Stimulated activated memory B cell treated with anti-CD40 and anti-IgM and Interleukin-4, amounts not matched to agents 10 μg/mL and 1 μg/mL and 100 μg/mL, for 72 hours (primary cell): ENCODE data around the gene THOP1.

Experiments
- ATAC-seq: fragments of 150-1000 bp; cut with Tn5 transposase; 2 replicates; pipeline ENCODE4 v1.10.0; 2021
- H3K27ac Mint-ChIP-seq: one replicate; pipeline ENCODE4 v1.8.0; 2022; ENCODE audit warnings: mild to moderate bottlenecking, mixed read lengths
- H3K27me3 Mint-ChIP-seq: one replicate; pipeline ENCODE4 v1.8.0; 2022; ENCODE audit warnings: mixed read lengths
- H3K36me3 Mint-ChIP-seq: one replicate; pipeline ENCODE4 v1.8.0; 2022; ENCODE audit warnings: mixed read lengths
- H3K4me1 Mint-ChIP-seq: one replicate; pipeline ENCODE4 v1.8.0; 2022; ENCODE audit warnings: mixed read lengths
- H3K4me3 Mint-ChIP-seq: one replicate; pipeline ENCODE4 v1.8.0; 2022; ENCODE audit warnings: mild to moderate bottlenecking, moderate library complexity, mixed read lengths
- H3K9me3 Mint-ChIP-seq: one replicate; pipeline ENCODE4 v1.8.0; 2022; ENCODE audit warnings: mixed read lengths

The THOP1 gene

DNA sequence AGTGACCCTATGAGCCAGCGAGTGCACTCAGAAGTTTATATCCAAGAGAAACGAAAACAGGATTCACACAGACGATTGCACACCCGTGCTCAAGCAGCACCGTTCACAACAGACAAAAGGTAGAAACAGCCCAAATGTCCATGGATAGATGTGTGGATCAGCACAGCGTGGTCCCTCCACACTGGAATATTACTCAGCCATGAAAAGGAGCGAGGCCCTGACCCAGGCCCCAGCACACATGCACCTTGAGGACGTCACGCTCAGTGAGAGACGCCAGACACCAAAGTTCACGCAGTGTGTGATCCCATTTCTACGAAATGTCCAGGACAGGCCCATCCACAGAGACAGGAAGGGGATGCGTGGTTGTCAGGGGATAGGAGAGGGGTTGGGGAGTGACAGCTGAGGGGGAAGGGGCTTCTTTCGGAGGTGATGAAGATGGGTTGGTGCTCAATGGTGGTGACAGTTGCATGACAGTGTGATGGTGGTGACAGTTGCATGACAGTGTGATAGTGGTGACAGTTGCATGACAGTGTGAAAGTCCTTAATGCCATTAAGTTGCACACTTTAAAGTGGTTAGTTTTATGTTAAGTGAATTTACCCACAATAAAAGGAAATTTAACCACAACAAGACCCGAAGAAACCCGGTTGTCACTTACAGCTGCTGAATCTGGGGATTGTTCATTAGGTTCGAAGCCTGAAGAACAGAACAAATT is 26.5 kb upstream of the THOP1 start:
- H3K4me3 Mint-ChIP-seq = no peak overlapping the region
- no peak for ATAC-seq

DNA sequence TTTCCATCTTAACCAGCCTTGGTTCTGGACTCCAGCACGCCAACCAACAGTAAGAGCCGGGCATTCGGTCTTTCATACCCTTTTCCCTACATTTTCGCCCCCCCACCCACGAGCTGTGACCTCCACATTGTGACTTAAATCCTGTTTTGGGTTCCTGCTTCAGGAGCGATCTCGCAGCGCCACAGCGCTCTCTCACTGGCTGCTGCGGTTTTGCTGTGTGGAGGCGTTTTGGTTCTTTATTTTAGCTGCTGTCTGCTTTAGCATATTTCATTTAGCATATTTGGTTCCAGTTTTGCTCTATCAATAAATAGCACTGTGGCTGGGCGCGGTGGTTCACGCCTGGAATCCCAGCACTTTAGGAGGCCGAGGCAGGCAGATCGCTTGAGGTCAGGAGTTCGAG is 25.9 kb upstream of the THOP1 start:
- ATAC-seq = no peak
- no peaks in the 10 kb centered on the region for H3K4me1 Mint-ChIP-seq
- no peak overlapping the region for H3K4me3 Mint-ChIP-seq
- no peaks in the 10 kb centered on the region for H3K9me3 Mint-ChIP-seq
- peaks cover 62% of the 10 kb centered on the region for H3K36me3 Mint-ChIP-seq
- H3K27me3 Mint-ChIP-seq = no peaks in the 10 kb centered on the region
- H3K27ac Mint-ChIP-seq = no peak overlapping the region

More for the DNA sequence above, 26.5 kb upstream of the THOP1 start:
- no peak overlapping the region for H3K27ac Mint-ChIP-seq
- no peaks in the 10 kb centered on the region for H3K4me1 Mint-ChIP-seq
- no peaks in the 10 kb centered on the region for H3K9me3 Mint-ChIP-seq
- H3K36me3 Mint-ChIP-seq = peaks cover 68% of the 10 kb centered on the region
- H3K27me3 Mint-ChIP-seq = no peaks in the 10 kb centered on the region

DNA sequence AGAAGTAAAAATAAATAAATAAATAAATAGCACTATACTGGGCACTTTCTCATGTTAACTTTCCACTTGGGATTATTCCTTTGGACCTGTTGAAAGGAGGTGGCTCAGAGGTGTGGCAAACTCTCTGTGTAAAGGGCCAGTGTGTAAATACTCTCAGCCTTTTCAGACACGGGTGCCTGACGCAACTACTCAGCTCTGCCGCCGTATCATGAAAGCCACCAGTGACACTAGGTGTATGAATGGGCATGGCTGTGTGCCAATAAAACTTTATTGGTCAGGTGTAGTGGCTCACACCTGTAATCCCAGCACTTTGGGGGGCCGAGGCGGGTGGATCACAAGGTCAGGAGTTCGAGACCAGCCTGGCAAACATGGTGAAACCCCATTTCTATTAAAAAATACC is 25.3 kb upstream of the THOP1 start:
- no peak overlapping the region for H3K27ac Mint-ChIP-seq
- no peaks in the 10 kb centered on the region for H3K27me3 Mint-ChIP-seq
- H3K36me3 Mint-ChIP-seq = peaks cover 60% of the 10 kb centered on the region
- H3K9me3 Mint-ChIP-seq = no peaks in the 10 kb centered on the region
- no peak overlapping the region for H3K4me3 Mint-ChIP-seq
- no peaks in the 10 kb centered on the region for H3K4me1 Mint-ChIP-seq
- ATAC-seq = no peak

DNA sequence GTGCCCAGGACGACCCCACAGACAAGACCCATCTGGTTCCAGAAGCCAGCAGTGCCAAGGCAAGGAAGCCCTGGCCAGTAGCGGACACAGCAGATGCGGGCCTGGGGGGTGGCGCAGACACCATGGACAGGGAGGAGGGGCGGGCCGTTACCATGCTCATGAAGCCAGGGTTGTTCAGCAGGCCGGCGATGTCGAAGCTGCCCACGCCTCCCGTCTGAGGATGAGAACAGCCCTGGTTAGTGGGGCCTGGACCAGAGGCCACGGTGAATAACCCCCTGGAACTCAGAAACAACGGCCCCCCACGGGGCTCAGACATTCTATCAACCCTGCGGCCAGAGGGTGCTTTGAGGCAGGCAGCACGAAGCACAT is 24.0 kb upstream of the THOP1 start:
- Mint-ChIP-seq H3K27me3 (no peaks in the 10 kb centered on the region), H3K27ac (no peak overlapping the region), H3K4me1 (no peaks in the 10 kb centered on the region), H3K4me3 (no peak overlapping the region), H3K36me3 (peaks cover 55% of the 10 kb centered on the region), H3K9me3 (no peaks in the 10 kb centered on the region)
- ATAC-seq = no peak

DNA sequence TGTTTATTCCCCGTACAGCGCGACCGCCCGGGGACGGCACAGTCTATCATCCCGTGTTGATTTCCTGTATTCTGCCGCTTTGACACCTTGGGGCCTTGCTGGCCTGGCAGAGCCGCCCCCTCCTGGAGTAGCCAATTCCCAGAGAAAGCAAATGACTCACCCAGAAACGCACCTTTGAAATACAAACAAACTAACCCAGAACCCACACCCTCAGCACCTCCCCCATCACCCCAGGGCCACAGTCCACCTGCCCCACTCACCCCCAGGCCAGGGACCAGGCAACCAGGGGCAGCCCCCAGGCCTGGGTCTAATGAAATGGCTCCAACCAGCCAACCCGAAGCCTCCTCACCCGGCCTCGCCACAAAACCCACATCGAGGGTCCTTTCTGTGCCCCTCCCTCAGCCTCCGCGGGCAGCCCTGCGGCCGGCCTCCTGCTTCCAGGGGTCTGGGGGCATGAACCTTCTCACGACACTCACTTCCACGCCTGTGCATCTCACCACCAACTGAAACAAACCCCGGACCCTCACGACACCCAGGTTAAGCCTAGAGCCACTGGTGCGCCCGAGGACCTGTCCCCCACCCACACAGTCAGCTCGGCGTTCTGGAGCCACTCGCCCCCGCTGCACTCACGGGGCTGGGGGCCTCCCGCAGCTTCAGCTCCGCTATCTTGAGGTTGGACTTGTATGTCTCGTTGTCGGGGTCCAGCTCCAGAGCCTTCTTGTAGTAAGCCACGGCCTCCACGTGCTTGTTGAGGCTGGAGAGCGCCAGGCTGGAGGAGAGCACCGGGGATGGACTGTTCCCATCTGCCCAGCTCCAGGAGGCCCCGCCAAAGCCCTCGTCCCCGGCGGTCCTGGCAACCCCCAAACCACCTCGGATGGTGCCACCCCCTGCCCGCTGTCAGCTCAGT is 23.2 kb upstream of the THOP1 start:
- Mint-ChIP-seq H3K9me3 (no peaks in the 10 kb centered on the region), H3K4me1 (no peaks in the 10 kb centered on the region), H3K27me3 (no peaks in the 10 kb centered on the region), H3K36me3 (peaks cover 54% of the 10 kb centered on the region), H3K4me3 (no peak overlapping the region), H3K27ac (no peak overlapping the region)
- no peak for ATAC-seq

DNA sequence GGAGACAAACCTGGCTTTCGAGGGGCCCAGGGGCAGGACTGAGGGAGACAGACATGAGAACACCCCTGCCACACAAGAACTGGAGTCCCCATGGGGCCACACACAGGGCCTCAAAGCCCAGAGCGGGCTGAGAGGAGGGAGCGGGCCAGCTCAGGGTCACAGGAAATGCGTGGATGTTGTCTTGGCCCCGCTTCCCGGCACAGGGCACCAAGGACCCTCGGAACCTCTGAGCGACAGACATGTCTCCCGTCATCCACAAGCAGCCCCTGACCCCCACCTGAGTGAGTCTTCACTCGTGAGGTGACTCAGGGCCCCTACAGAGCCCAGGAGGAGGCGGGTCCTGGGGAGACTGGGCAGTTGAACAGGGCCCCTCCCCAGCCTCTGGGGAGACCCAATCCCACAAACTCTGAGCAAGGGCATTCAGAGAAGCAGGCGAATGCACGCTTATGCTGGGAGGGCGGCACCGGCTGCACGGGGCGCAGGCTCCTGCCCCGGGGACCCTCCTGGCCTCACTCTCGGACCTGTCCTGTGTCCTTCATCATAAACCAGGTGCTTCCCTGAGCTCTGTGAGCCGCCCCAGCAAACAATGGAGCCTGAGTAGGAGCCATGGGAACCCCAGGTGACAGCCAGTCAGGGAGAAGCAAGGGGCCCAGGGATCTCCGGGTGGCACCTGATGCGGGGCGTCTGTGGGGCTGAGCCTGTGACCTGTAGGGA is 22.4 kb upstream of the THOP1 start:
- H3K4me3 Mint-ChIP-seq = no peak overlapping the region
- no peak for ATAC-seq
- no peaks in the 10 kb centered on the region for H3K4me1 Mint-ChIP-seq
- H3K9me3 Mint-ChIP-seq = no peaks in the 10 kb centered on the region
- H3K27me3 Mint-ChIP-seq = no peaks in the 10 kb centered on the region
- peaks cover 54% of the 10 kb centered on the region for H3K36me3 Mint-ChIP-seq
- no peak overlapping the region for H3K27ac Mint-ChIP-seq

DNA sequence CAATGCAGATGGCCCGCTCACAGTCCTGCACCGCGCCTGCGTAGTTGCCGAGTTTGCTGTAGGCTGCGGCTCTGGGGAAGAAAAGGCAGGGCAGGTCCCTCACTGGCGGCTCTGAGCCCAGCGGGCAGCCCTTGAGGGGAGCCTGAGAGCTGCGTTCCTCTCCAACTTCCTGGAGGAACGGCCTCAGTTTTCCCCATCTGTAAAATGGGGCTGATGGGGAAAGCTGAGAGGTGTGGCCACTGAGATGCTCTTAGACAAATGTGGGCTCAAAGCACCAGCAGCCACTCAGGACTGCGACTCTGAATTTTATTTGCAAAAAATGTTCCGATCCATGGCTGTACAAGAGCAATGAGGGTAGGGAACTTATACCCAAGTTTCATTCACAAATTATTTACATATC is 21.6 kb upstream of the THOP1 start:
- Mint-ChIP-seq H3K4me3 (no peak overlapping the region), H3K9me3 (no peaks in the 10 kb centered on the region), H3K36me3 (peaks cover 48% of the 10 kb centered on the region), H3K27ac (no peak overlapping the region), H3K27me3 (no peaks in the 10 kb centered on the region), H3K4me1 (no peaks in the 10 kb centered on the region)
- no peak for ATAC-seq

DNA sequence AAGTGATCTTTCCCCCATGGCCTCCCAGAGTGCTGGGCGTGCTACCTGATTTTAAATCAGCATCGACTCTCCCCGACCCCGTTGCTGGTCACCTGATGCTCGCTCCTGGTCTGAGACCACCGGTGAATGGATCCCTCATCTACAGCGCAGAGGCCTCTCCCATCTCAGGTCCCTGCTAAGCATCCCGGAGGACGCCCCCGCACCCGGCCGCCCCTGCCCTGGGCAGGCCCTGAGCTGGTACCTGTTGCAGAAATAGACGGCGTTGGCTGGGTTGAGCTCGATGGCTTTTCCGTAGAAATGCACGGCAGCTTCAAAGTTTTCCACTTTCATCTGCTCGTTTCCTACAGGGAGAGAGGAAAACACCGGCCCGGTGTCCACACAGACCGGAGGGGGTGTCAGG is 20.4 kb upstream of the THOP1 start:
- H3K27me3 Mint-ChIP-seq = no peaks in the 10 kb centered on the region
- no peak for ATAC-seq
- no peak overlapping the region for H3K27ac Mint-ChIP-seq
- H3K4me3 Mint-ChIP-seq = no peak overlapping the region
- H3K9me3 Mint-ChIP-seq = no peaks in the 10 kb centered on the region
- no peaks in the 10 kb centered on the region for H3K4me1 Mint-ChIP-seq
- peaks cover 38% of the 10 kb centered on the region for H3K36me3 Mint-ChIP-seq

DNA sequence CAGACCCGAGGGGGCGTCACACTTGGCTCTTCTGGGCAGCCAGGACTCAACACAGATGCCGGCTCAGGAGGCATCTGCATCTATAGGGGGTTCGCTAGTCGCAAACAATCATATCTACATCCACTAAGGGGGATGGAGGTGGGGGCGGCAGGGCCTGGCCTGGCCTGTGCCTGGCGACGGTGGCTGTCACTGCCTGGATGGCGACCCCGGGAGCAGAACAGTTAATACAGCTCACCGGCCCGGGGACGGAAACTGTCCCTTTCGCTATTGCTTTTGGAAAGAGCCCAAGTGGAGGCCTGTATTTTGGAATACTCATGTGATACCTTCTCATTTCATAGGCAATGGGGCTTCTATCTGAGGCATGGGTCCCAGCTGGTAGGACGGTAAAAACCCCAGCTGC is 19.9 kb upstream of the THOP1 start:
- Mint-ChIP-seq H3K27me3 (no peaks in the 10 kb centered on the region), H3K9me3 (no peaks in the 10 kb centered on the region), H3K4me3 (no peak overlapping the region), H3K36me3 (peaks cover 34% of the 10 kb centered on the region), H3K27ac (no peak overlapping the region), H3K4me1 (no peaks in the 10 kb centered on the region)
- no peak for ATAC-seq

DNA sequence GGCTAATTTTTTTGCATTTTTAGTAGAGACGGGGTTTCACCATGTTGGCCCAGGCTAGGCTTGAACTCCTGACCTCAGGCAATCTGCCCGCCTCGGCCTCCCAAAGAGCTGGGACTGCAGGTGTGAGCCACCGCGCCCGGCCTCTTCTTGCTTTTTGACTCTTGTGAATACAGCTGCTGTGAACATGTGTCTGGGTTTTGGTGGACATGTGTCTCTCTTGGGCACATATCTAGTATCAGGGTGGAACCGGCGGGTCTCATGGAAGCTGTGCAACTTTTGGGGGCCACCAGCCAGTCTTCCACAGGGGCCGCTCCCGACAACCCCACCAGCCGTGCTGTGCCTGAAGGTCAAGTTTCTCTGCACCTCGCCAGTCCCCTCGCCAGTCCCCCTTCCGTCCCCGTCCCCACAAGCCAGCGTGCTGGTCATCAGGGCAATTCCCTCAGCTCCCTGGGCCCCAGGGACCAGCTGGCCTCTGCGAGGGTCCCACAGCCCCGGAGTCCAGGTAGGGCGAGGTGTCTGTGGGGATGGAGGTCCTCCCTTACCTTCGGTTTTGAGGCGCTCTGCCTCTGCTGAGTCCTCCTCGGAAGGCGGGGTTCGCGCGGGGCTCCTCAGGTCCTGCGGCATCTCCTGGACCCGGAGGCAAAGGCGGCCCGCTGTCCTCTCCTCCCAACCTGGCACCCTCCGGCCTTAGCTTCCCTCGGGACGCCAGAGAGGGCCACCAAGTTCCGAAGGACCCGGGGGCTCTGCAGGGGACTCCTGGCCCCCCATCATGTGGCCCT is 18.5 kb upstream of the THOP1 start:
- ATAC-seq = no peak
- no peaks in the 10 kb centered on the region for H3K27me3 Mint-ChIP-seq

DNA sequence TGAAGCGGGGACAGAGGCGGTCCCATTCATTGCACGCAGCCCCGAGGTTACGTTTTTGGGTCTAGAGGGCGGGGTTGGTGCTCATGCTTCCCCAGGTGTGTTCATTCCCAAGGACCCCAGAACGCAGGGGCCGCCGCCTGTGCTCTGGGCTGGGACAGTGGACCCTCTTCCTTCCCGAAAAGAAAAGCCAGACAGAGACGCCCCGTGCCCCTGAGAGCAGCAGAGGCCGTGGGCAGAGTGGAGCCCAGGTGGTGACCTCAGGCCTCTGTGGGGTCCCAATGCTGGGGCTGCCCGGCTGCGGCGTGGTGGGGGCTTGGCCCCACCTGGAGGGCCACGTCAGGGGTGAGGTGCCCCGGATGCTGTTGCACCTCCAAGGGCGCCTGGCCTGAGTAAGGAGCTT is 17.6 kb upstream of the THOP1 start:
- H3K9me3 Mint-ChIP-seq = no peaks in the 10 kb centered on the region
- peaks cover 5% of the 10 kb centered on the region for H3K4me1 Mint-ChIP-seq
- no peak overlapping the region for H3K27ac Mint-ChIP-seq
- H3K27me3 Mint-ChIP-seq = no peaks in the 10 kb centered on the region
- no peak for ATAC-seq
- no peak overlapping the region for H3K4me3 Mint-ChIP-seq
- H3K36me3 Mint-ChIP-seq = peaks cover 20% of the 10 kb centered on the region

More for the DNA sequence above, 18.5 kb upstream of the THOP1 start:
- no peaks in the 10 kb centered on the region for H3K4me1 Mint-ChIP-seq
- no peak overlapping the region for H3K27ac Mint-ChIP-seq
- peaks cover 27% of the 10 kb centered on the region for H3K36me3 Mint-ChIP-seq
- no peaks in the 10 kb centered on the region for H3K9me3 Mint-ChIP-seq
- no peak overlapping the region for H3K4me3 Mint-ChIP-seq

DNA sequence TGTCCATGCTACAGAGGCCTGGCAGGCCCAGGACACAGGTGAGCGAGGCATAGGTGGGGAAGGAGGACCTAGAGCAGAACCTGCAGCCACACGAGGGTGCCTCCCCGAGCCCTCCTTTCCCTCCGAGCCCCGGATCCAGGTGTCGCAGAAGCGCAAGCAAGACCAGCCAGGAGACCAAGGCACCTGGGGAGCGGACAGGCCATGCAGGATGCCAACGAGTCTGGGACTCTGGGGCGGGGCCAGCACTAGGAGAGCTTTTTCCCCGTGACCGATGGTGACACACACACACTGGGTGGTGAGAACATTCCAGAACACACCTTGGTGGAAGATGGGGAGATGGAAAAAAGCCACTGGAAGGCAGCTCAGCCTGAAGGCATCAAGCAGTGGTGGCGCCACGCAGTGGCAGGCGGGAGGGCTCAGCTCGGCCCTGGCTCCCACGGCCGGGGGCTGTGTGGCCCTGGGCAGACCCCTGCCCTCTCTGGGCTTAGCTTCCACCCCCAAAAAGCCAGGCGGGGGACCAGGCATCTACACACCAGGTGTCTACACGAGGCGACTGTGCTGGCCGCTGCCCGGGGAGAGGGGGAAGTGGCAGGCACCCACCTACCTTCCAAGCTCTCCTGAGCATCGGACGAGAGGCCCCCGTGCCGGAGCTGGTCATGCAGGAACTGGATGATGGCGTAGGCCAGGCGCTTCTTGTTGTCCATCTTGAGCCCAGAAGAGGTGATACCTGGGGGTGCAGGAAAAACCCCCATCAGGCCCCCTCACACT is 16.8 kb upstream of the THOP1 start:
- no peaks in the 10 kb centered on the region for H3K27me3 Mint-ChIP-seq
- H3K27ac Mint-ChIP-seq = no peak overlapping the region
- H3K36me3 Mint-ChIP-seq = peaks cover 14% of the 10 kb centered on the region
- peaks cover 5% of the 10 kb centered on the region for H3K4me1 Mint-ChIP-seq
- no peak for ATAC-seq
- no peak overlapping the region for H3K4me3 Mint-ChIP-seq
- no peaks in the 10 kb centered on the region for H3K9me3 Mint-ChIP-seq

DNA sequence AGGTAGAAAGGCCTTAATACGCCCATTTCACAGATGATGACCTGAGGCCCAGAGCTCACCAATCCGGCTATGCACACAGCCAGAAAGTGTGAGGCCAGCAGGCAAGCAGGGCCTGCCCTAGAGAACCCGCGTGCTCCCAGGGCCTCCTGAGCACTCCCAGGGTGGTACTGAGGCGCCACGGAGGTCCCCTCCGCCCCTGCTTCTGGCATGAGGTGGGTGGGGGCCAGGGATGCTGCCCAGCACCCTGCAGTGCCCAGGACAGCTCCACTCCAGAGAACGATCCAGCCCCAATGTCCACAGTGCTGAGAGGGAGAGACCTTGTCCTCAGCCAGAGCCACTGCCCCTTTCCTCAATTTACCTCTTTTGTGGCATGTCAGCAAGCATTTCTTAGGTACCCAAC is 16.1 kb upstream of the THOP1 start:
- Mint-ChIP-seq H3K27ac (no peak overlapping the region), H3K27me3 (no peaks in the 10 kb centered on the region), H3K36me3 (peaks cover 15% of the 10 kb centered on the region), H3K9me3 (no peaks in the 10 kb centered on the region), H3K4me3 (no peak overlapping the region), H3K4me1 (peaks cover 7% of the 10 kb centered on the region)
- no peak for ATAC-seq
